NCI-H2081 treated with DMSO at 0.1 percent for 48 hours (cell line): Measurements from ENCODE around the gene TCN2.
"Not testable (repeated sequence)": the region's sequence is repeated elsewhere in the genome, so short reads cannot be mapped to it uniquely, and the experiment has no call there.

Experiments
- DNase-seq: peaks from one replicate; lab custom pipeline; 2025; lab: John Stamatoyannopoulos, UW

The TCN2 gene

GRCh38 chr22:30606455-30607299 is at the start of gene TCN2:
Gene TCN2 (plus strand): TSS chr22:30607174. CDS start chr22:30607332, 158 bp downstream.
- no peak for DNase-seq

GRCh38 chr22:30557243-30557642 is 49.7 kb upstream of the TCN2 start:
- no peak for DNase-seq

GRCh38 chr22:30559889-30560288 is 47.1 kb upstream of the TCN2 start:
- no peak for DNase-seq

DNA sequence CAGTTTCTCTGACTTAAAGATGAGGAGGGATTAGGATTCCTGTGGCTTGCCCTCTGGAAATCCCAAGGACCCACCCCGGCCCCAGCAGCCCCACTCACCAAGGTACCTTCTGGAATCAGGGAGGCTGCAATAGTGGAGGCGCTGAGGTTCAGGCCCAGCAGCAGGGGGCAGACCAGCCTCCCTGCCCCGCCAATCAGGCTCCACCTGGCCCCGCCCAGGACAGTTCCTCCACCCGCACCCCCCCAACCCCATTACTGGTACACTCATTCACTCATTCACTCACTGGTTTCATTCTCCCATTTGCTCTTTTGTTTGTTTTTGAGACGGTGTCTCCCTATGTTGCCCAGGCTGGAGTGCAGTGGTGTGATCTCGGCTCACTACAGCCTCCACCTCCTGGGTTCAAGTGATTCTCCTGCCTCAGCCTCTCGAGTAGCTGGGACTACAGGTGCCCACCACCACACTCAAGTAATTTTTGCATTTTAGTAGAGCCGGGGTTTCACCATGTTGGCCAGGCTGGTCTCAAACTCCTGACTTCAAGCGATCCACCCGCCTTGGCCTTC is 46.3 kb upstream of the TCN2 start:
- not testable (repeated sequence) for DNase-seq

- DNase-seq, result no peak
Measured at GRCh38 chr22:30561402-30562189, 45.4 kb upstream of the TCN2 start.

GRCh38 chr22:30562366-30562765 is 44.6 kb upstream of the TCN2 start:
- no peak for DNase-seq

- DNase-seq, result no peak
Measured at GRCh38 chr22:30564045-30564760, 42.8 kb upstream of the TCN2 start.

GRCh38 chr22:30564761-30565119 is 42.2 kb upstream of the TCN2 start:
- no peak for DNase-seq

DNA sequence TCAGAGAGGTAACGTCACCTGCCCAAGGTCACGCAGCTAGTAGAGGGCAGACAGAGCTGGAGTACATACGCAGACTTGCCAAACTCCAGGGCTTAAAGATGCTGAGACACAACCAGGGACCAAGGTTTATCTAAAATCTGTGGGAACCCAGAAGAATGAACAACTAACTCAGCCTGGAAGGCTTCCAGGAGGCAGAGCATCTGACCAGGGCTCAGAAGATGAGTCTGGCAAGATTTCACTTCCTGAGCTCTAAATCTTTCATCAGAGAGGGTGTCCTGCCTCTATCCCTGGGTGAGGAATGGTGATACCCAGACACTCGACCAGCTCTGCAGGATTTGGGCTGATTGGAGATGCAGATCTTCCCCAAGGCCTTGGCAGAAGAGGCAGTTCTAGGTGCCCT is 41.6 kb upstream of the TCN2 start:
- no peak for DNase-seq

GRCh38 chr22:30566125-30566524 is 40.8 kb upstream of the TCN2 start:
- no peak for DNase-seq

- not testable (repeated sequence) for DNase-seq
Measured at GRCh38 chr22:30567277-30567676, 39.7 kb upstream of the TCN2 start.

DNA sequence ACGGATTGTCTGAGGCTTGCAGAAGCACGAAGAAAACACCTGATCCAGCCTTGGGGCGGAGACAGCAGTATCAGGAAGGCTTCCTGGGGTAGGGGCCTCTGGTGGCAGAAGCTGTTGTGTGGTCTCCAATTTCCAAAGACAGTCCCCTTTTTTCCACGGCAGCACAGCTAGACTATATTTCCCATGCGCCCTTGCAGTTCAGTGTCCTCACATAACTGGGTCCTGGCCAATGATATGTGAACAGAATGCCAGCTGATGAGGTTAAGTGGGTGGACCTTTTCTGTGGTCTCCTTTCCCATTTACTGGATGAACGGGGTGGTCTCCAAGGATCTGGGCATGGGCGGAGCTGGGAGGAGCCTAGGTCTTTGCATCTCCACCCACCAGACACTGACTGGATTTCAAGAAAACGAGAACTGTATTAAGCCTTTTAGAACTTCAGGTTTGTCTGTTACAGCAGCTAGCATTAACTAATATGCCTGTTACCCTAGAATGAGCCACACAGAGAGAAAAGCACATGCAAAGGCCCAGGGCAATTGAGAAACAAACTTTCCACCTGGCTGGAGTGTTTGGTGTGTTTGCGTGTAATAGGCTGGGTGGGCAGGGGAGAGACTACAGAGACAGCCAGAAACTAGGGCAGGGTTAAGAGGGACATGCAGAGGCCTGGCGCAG is 38.7 kb upstream of the TCN2 start:
- DNase-seq, result no peak

DNA sequence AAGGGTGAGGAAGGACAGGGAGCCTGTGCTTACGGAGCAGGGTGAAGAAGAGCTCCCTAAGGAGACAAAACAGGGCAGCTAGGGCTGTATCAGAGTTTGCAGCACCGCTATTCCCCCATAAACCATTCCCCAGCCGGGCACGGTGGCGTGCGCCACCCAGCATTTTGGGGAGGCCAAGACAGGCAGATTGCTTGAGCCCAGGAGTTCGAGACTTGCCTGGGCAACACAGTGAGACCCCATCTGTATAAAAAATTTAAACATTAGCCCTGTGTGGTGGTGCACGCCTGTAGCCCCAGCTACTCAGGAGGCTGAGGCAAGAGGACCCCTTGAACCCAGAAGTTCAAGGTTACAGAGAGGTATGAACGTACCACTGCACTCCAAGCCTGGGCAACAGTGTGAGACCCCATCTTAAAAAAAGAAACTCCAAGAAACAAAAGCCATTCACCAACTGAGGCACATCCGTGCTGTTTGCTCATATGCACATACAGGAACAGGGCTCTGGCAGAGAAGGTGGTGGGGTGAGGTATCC is 37.2 kb upstream of the TCN2 start:
- no peak for DNase-seq

DNA sequence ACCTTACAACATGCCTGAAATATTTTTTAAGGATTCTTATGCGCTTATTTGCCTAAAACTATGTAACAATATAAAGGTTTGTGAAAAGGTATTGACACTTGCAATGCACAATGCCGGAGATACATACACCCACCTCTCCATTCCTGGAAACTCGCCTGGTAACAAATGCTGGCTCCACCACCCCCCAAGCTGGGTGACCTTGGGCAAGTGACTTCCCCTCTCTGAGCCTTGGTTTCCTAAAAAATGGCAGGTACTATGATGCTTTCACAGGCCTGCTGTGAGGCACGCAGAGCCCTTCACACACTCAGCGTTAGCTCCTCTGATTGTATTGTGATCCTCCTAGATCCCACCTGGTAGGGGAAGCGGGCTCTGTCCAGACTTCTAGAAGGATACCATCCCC is 34.8 kb upstream of the TCN2 start:
- DNase-seq, result no peak

GRCh38 chr22:30572840-30573593 is 34.0 kb upstream of the TCN2 start:
- DNase-seq, result no peak

- no peak for DNase-seq
Measured at GRCh38 chr22:30573594-30574094, 33.3 kb upstream of the TCN2 start.

- no peak for DNase-seq
Measured at GRCh38 chr22:30574095-30574981, 32.6 kb upstream of the TCN2 start, which contains the start of gene GAL3ST1. Gene GAL3ST1 (minus strand): TSS chr22:30574665. CDS start chr22:30557392, 17,273 bp downstream.

- DNase-seq, result no peak
Measured at GRCh38 chr22:30574997-30575671, 31.8 kb upstream of the TCN2 start.

- no peak for DNase-seq
Measured at GRCh38 chr22:30575859-30576258, 31.1 kb upstream of the TCN2 start.
